T-cell (primary cell): ENCODE results near the gene SRR. TPM values are rescaled to one million over a fixed set of nuclear protein-coding genes. Genes with fewer than 3 reads are reported as not detected.

ENCODE experiments used
- ATAC-seq, 4 experiments: fragments of 200-7000 bp in 3 of 4; fragments of 150-1000 bp in 1 of 4; cut with Tn5 transposase; replicated peaks in 1 of 4; 1 replicate in 3 of 4; 2 replicates in 1 of 4; pipeline ENCODE4 v1.10.0; 2021; ENCODE audit warnings: moderate library complexity in 3 of 4, mild to moderate bottlenecking in 2 of 4, moderate number of reproducible peaks in 1 of 4
- CTCF ChIA-PET, 2 donors: fragments of 300-600 bp; sonication (Branson Sonifier 250); formaldehyde crosslinking; loops; one replicate each; lab custom pipeline; 2022; ENCODE audit warnings: antibody characterized with exemption in 2 of 2; lab: Charles Lee
- POLR2A ChIA-PET, 2 donors: fragments of 300-600 bp; sonication (Branson Sonifier 250); formaldehyde crosslinking; loops; one replicate each; lab custom pipeline; 2022; ENCODE audit warnings: antibody characterized with exemption in 2 of 2; lab: Charles Lee
- DNase-seq, 35 experiments: peaks; one replicate each; pipeline versions ENCODE4 v3.0.0 to v3.0.0-alpha.2; 2013 to 2023
- H3K27ac ChIP-seq: one replicate; pipeline ENCODE4 v1.5.1; 2013; ENCODE audit warnings: low read length
- H3K27me3 ChIP-seq, 2 experiments: replicated peaks in 1 of 2; 1 replicate in 1 of 2; 2 replicates in 1 of 2; pipeline versions ENCODE4 v1.6.1 to v1.7.0; 2013; ENCODE audit warnings: low read length in 1 of 2, mixed read lengths in 1 of 2; ENCODE audit not compliant: control insufficient read depth in 2 of 2, insufficient read depth in 2 of 2; ENCODE audit errors: extremely low read depth in 1 of 2
- H3K36me3 ChIP-seq, 2 donors: 1 replicate in 1 of 2; 2 replicates in 1 of 2; pipeline versions ENCODE4 v1.6.1 to v1.7.0; 2013; ENCODE audit warnings: low read length in 1 of 2; ENCODE audit not compliant: control insufficient read depth in 2 of 2, insufficient read depth in 1 of 2; ENCODE audit errors: extremely low read depth in 1 of 2
- H3K4me1 ChIP-seq, 2 experiments: 1 replicate in 1 of 2; 2 replicates in 1 of 2; pipeline versions ENCODE4 v1.6.1 to v1.7.0; 2013; ENCODE audit warnings: low read length in 2 of 2, mixed read lengths in 1 of 2; ENCODE audit not compliant: insufficient read depth in 2 of 2, control insufficient read depth in 1 of 2; ENCODE audit errors: extremely low read depth in 1 of 2
- H3K4me3 ChIP-seq, 2 donors: 1 replicate in 1 of 2; 2 replicates in 1 of 2; pipeline versions ENCODE4 v1.5.1 to v1.7.0; 2013; ENCODE audit warnings: mild to moderate bottlenecking in 2 of 2, low read length in 1 of 2, moderate library complexity in 1 of 2; ENCODE audit not compliant: control insufficient read depth in 1 of 2; ENCODE audit errors: extremely low read depth in 1 of 2
- H3K9me3 ChIP-seq: 2 replicates; pipeline ENCODE4 v1.7.0; 2013
- H3K27ac Mint-ChIP-seq, 2 donors: one replicate each; pipeline ENCODE4 v1.8.0; 2020 to 2021; ENCODE audit warnings: mild to moderate bottlenecking in 2 of 2, mixed read lengths in 2 of 2
- H3K27me3 Mint-ChIP-seq, 2 donors: one replicate each; pipeline ENCODE4 v1.8.0; 2021 to 2022; ENCODE audit warnings: mixed read lengths in 2 of 2
- H3K36me3 Mint-ChIP-seq: one replicate; pipeline ENCODE4 v1.8.0; 2021; ENCODE audit warnings: mixed read lengths
- H3K4me1 Mint-ChIP-seq, 3 donors: one replicate each; pipeline ENCODE4 v1.8.0; 2020 to 2022; ENCODE audit warnings: mixed read lengths in 3 of 3, mild to moderate bottlenecking in 1 of 3
- H3K4me3 Mint-ChIP-seq, 3 donors: one replicate each; pipeline ENCODE4 v1.8.0; 2020 to 2022; ENCODE audit warnings: mild to moderate bottlenecking in 3 of 3, mixed read lengths in 3 of 3, moderate library complexity in 3 of 3
- H3K9me3 Mint-ChIP-seq, 3 donors: one replicate each; pipeline ENCODE4 v1.8.0; 2020 to 2022; ENCODE audit warnings: mixed read lengths in 3 of 3
- WGBS: methylation state at CpG from one replicate; pipeline ENCODE4 v1.1.5; 2013; ENCODE audit warnings: missing lambda C conversion rate; ENCODE audit not compliant: insufficient coverage; 5-methylcytosine and 5-hydroxymethylcytosine counted together
- total RNA-seq, 35 experiments: library from RNA in 6 of 35; stranded (reverse) in 6 of 35; fragments of 120-200 nt in 1 of 35; gene quantifications; one replicate each; pipeline versions ENCODE4 v1.2.1 to v1.2.4 and lab custom pipeline; 2013 to 2026

Gene SRR
- total RNA-seq, 5 donors from 2014 or later (not counting 1 experiment from before 2014, with no cell fraction given), result 3.5 to 8.8 (median 5.2) TPM

GRCh38 chr17:2369039-2369438 is 65.3 kb downstream of the SRR start:
- Mint-ChIP-seq H3K27ac (no peak overlapping the region), H3K9me3 (no peaks in the 10 kb centered on the region), H3K4me1 (no peaks in the 10 kb centered on the region), H3K4me3 (no peak overlapping the region), H3K36me3 (peaks cover 13% of the 10 kb centered on the region), H3K27me3 (no peaks in the 10 kb centered on the region)
- H3K9me3 ChIP-seq, result no peaks in the 10 kb centered on the region
- CTCF ChIA-PET, result interaction anchor here in 1 of 2 donors (0.9 kb wide), 1 partner anchor 16 kb away, joined by 4 read pairs; no protein-coding TSS in a partner anchor
- H3K4me3 ChIP-seq, result no peak overlapping the region
- ATAC-seq, result no peak
- POLR2A ChIA-PET, result no interaction called here
- no peaks in the 10 kb centered on the region for H3K27me3 ChIP-seq
- no peak overlapping the region for H3K27ac ChIP-seq
- H3K36me3 ChIP-seq, result peaks cover 28 to 34% of the 10 kb centered on the region in 2 donors
- no peaks in the 10 kb centered on the region for H3K4me1 ChIP-seq
- 97% methylated on average over 3 of the region's 5 CpGs for WGBS
- no peak for DNase-seq

- peaks cover 28% of the 10 kb centered on the region in 2 donors for H3K36me3 ChIP-seq
- H3K4me1 ChIP-seq, result no peaks in the 10 kb centered on the region
- no peaks in the 10 kb centered on the region for H3K27me3 Mint-ChIP-seq
- 90% methylated on average over 19 of the region's 20 CpGs for WGBS
- no peaks in the 10 kb centered on the region for H3K9me3 ChIP-seq
- no peak for ATAC-seq
- no peaks in the 10 kb centered on the region for H3K9me3 Mint-ChIP-seq
- H3K4me1 Mint-ChIP-seq, result no peaks in the 10 kb centered on the region
- ChIA-PET CTCF (interaction anchor here (0.6 to 0.9 kb wide), 2 partner anchors 16 to 19 kb away, joined by 4 read pairs; no protein-coding TSS in a partner anchor), POLR2A (no interaction called here)
- no peak overlapping the region for H3K4me3 ChIP-seq
- H3K27ac Mint-ChIP-seq, result no peak overlapping the region
- H3K27me3 ChIP-seq, result no peaks in the 10 kb centered on the region
- H3K36me3 Mint-ChIP-seq, result peaks cover 9% of the 10 kb centered on the region
- H3K27ac ChIP-seq, result no peak overlapping the region
- no peak overlapping the region for H3K4me3 Mint-ChIP-seq
- no peak for DNase-seq
Observed at GRCh38 chr17:2369551-2370210, 65.9 kb downstream of the SRR start.

GRCh38 chr17:2370211-2370589 is 66.5 kb downstream of the SRR start:
- Histone ChIP-seq H3K27ac (no peak overlapping the region), H3K27me3 (no peaks in the 10 kb centered on the region), H3K4me1 (no peaks in the 10 kb centered on the region), H3K9me3 (no peaks in the 10 kb centered on the region), H3K36me3 (peaks cover 23 to 24% of the 10 kb centered on the region in 2 donors), H3K4me3 (no peak overlapping the region)
- POLR2A ChIA-PET, result interaction anchor here in 1 of 2 donors (0.6 kb wide), 1 partner anchor 47 kb away, joined by 4 read pairs; no protein-coding TSS in a partner anchor
- WGBS, result 90% methylated on average over 10 of the region's 11 CpGs
- H3K27ac Mint-ChIP-seq, result no peak overlapping the region
- DNase-seq (no peak), ATAC-seq (no peak)
- no peaks in the 10 kb centered on the region for H3K9me3 Mint-ChIP-seq
- no peaks in the 10 kb centered on the region for H3K4me1 Mint-ChIP-seq
- CTCF ChIA-PET, result interaction anchor here in 1 of 2 donors (0.6 kb wide), 1 partner anchor 19 kb away, joined by 4 read pairs; no protein-coding TSS in a partner anchor
- H3K36me3 Mint-ChIP-seq, result peaks cover 9% of the 10 kb centered on the region
- H3K4me3 Mint-ChIP-seq, result no peak overlapping the region
- H3K27me3 Mint-ChIP-seq, result no peaks in the 10 kb centered on the region

- H3K4me1 Mint-ChIP-seq, result no peaks in the 10 kb centered on the region
- H3K36me3 ChIP-seq, result peaks cover 27 to 28% of the 10 kb centered on the region in 2 donors
- 93% methylated on average over 19 of the region's 30 CpGs for WGBS
Observed at GRCh38 chr17:2371183-2372130, 67.7 kb downstream of the SRR start.

GRCh38 chr17:2372180-2372579 is 68.4 kb downstream of the SRR start:
- CTCF ChIA-PET, result no interaction called here
- H3K27ac Mint-ChIP-seq, result no peak overlapping the region
- no peaks in the 10 kb centered on the region for H3K27me3 ChIP-seq
- no peak overlapping the region for H3K27ac ChIP-seq
- no peak overlapping the region for H3K4me3 Mint-ChIP-seq
- no peaks in the 10 kb centered on the region for H3K9me3 Mint-ChIP-seq
- H3K4me1 Mint-ChIP-seq, result no peaks in the 10 kb centered on the region
- H3K9me3 ChIP-seq, result no peaks in the 10 kb centered on the region
- no peaks in the 10 kb centered on the region for H3K27me3 Mint-ChIP-seq
- ATAC-seq (no peak), DNase-seq (no peak)
- POLR2A ChIA-PET, result no interaction called here
- H3K36me3 ChIP-seq, result peaks cover 23 to 32% of the 10 kb centered on the region in 2 donors
- peaks cover 8% of the 10 kb centered on the region for H3K36me3 Mint-ChIP-seq
- no peaks in the 10 kb centered on the region for H3K4me1 ChIP-seq
- 94% methylated on average over 26 of the region's 26 CpGs for WGBS
- H3K4me3 ChIP-seq, result no peak overlapping the region

More at GRCh38 chr17:2371183-2372130, 67.7 kb downstream of the SRR start:
- no peak overlapping the region for H3K4me3 ChIP-seq
- ChIA-PET CTCF (no interaction called here), POLR2A (no interaction called here)
- Mint-ChIP-seq H3K36me3 (peaks cover 13% of the 10 kb centered on the region), H3K9me3 (no peaks in the 10 kb centered on the region), H3K27me3 (no peaks in the 10 kb centered on the region), H3K4me3 (no peak overlapping the region), H3K27ac (no peak overlapping the region)
- no peak for ATAC-seq
- no peaks in the 10 kb centered on the region for H3K4me1 ChIP-seq
- no peak for DNase-seq
- H3K9me3 ChIP-seq, result no peaks in the 10 kb centered on the region
- H3K27ac ChIP-seq, result no peak overlapping the region
- H3K27me3 ChIP-seq, result no peaks in the 10 kb centered on the region

GRCh38 chr17:2372681-2373080 is 68.9 kb downstream of the SRR start:
- peaks cover 27 to 32% of the 10 kb centered on the region in 2 donors for H3K36me3 ChIP-seq
- H3K27me3 Mint-ChIP-seq, result no peaks in the 10 kb centered on the region
- no peak for DNase-seq
- no peak overlapping the region for H3K4me3 Mint-ChIP-seq
- H3K4me3 ChIP-seq, result no peak overlapping the region
- ATAC-seq, result no peak
- no peak overlapping the region for H3K27ac Mint-ChIP-seq
- ChIA-PET POLR2A (no interaction called here), CTCF (no interaction called here)
- H3K9me3 ChIP-seq, result no peaks in the 10 kb centered on the region
- H3K4me1 ChIP-seq, result no peaks in the 10 kb centered on the region
- H3K9me3 Mint-ChIP-seq, result no peaks in the 10 kb centered on the region
- H3K4me1 Mint-ChIP-seq, result no peaks in the 10 kb centered on the region
- no peaks in the 10 kb centered on the region for H3K27me3 ChIP-seq
- WGBS, result 88% methylated on average over 15 of the region's 16 CpGs
- H3K27ac ChIP-seq, result no peak overlapping the region
- H3K36me3 Mint-ChIP-seq, result peaks cover 10% of the 10 kb centered on the region
